ENCODE data around the gene ANKS1A. TPM values are rescaled to one million over a fixed set of nuclear protein-coding genes. Genes with fewer than 3 reads are reported as not detected.
A peak's percentile ranks its signal among the peaks of the same experiment; 100 is the strongest.

ANKS1A gene
- total RNA-seq, 6 experiments from 2014 or later = 6.7 to 17.4 (median 10.5) TPM

DNA sequence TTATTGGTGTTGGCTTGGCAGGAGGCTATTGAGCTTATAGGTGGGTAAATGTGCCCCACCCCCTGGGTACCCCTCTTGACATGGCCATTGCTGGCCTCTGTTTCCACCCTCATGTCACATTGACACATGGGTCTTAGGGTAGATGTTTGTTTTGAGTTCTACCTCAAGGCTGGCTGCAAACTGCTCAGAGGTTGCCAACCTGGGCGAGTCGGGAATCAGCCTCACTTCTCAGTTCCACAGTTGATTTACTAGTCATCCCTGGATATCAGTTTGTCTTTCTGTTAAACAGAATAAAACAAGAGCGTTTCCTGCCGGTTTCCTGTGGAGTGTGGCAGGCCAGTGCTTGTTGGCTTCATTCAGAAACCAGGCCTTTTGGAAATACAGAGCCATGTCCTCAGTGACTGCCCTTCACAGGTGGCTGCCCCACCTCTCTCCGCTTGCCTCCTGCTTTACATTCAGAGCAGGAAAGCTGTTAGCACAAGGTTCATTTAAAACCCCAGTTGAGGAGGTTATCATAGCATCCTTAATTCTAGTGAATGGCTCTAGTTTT is 146.5 kb downstream of the ANKS1A start:
- H3K27ac ChIP-seq = no peak overlapping the region
- intact Hi-C loops (cut with DNase I) = no loop called here
- peaks cover 0 to 5% (median 0%) of the 10 kb centered on the region in 4 donors for H3K36me3 ChIP-seq
- no peak overlapping the region for H3K4me3 ChIP-seq
- TF ChIP-seq POLR2A (IDR thresholded peaks at IDR 0.05) = no peak
- TF ChIP-seq, protein P1, sequence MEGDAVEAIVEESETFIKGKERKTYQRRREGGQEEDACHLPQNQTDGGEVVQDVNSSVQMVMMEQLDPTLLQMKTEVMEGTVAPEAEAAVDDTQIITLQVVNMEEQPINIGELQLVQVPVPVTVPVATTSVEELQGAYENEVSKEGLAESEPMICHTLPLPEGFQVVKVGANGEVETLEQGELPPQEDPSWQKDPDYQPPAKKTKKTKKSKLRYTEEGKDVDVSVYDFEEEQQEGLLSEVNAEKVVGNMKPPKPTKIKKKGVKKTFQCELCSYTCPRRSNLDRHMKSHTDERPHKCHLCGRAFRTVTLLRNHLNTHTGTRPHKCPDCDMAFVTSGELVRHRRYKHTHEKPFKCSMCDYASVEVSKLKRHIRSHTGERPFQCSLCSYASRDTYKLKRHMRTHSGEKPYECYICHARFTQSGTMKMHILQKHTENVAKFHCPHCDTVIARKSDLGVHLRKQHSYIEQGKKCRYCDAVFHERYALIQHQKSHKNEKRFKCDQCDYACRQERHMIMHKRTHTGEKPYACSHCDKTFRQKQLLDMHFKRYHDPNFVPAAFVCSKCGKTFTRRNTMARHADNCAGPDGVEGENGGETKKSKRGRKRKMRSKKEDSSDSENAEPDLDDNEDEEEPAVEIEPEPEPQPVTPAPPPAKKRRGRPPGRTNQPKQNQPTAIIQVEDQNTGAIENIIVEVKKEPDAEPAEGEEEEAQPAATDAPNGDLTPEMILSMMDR (IDR thresholded peaks at IDR 0.05) = no peak
- no peaks in the 10 kb centered on the region for H3K9me3 ChIP-seq
- peak in 1 of 4 donors; percentile 10 for ATAC-seq
- DNase-seq = no peak
- H3K4me1 ChIP-seq = peaks cover 0 to 22% (median 0%) of the 10 kb centered on the region in 4 donors
- no peaks in the 10 kb centered on the region for H3K27me3 ChIP-seq
- WGBS (ENCODE audit: insufficient coverage, low coverage, low lambda C conversion rate, missing lambda C conversion rate) = 67% methylated on average over 5 of the region's 5 CpGs

DNA sequence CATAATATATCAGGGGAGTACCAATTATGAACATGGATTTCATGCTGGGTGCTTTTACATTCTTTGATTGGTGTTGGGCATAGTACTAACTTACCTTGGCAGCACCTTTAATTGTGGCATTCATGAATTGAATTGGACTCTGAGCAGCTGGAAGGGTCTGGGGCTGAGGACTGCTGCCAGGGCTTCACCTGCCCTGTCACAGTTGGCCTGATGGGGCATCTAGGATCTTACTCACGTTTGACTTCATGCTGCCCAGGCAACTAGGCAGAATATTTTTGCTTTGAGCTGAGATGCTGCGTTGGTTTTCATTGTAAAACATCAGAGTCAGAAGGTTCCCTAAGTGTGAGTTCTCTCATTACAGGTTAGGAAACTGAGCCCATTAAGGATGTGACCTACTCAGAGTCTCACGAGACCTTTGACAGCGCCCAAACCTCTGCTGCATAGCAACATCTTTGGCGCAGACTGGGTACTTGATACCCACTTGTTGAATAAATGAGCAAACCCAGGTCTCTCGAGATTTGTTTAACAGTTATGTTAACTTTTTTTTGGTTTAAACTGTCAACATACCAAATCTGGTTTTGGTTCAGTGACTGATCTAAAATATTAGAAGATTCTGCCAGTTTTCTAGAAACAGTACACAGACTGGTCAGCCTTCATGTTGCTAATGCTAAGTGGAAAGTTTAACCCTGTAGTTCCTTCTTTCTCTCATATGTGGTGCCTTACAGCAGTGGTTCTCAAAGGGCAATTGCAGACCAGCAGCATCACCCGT is 147.2 kb downstream of the ANKS1A start:
- Histone ChIP-seq H3K27ac (no peak overlapping the region), H3K9me3 (no peaks in the 10 kb centered on the region), H3K4me1 (peaks cover 0 to 22% (median 0%) of the 10 kb centered on the region in 4 donors), H3K27me3 (no peaks in the 10 kb centered on the region), H3K4me3 (no peak overlapping the region), H3K36me3 (peaks cover 0 to 5% (median 0%) of the 10 kb centered on the region in 4 donors)
- ATAC-seq (peak in 1 of 4 donors; percentile 51), DNase-seq (peak in 1 of 3 donors; percentile 55)
- TF ChIP-seq, protein P1 (IDR thresholded peaks at IDR 0.05) = no peak
- no peak for TF ChIP-seq POLR2A (IDR thresholded peaks at IDR 0.05)
- intact Hi-C loops (cut with DNase I) = no loop called here
- WGBS (ENCODE audit: insufficient coverage, low coverage, low lambda C conversion rate, missing lambda C conversion rate) = 62% methylated on average over 4 of the region's 7 CpGs

- 66% methylated on average over 5 of the region's 8 CpGs for WGBS (ENCODE audit: insufficient coverage, low coverage, low lambda C conversion rate, missing lambda C conversion rate)
- Histone ChIP-seq H3K4me1 (peaks cover 0 to 20% (median 0%) of the 10 kb centered on the region in 4 donors), H3K4me3 (no peak overlapping the region), H3K27me3 (no peaks in the 10 kb centered on the region), H3K36me3 (peaks cover 0 to 5% (median 0%) of the 10 kb centered on the region in 4 donors), H3K9me3 (no peaks in the 10 kb centered on the region), H3K27ac (no peak overlapping the region)
- intact Hi-C loops (cut with DNase I) = no loop called here
- TF ChIP-seq, protein P1 (IDR thresholded peaks at IDR 0.05) = no peak
- no peak for TF ChIP-seq POLR2A (IDR thresholded peaks at IDR 0.05)
- ATAC-seq (no peak), DNase-seq (peak in 1 of 3 donors; percentile 31)
Observed at GRCh38 chr6:35036828-35037663, 148.0 kb downstream of the ANKS1A start.

DNA sequence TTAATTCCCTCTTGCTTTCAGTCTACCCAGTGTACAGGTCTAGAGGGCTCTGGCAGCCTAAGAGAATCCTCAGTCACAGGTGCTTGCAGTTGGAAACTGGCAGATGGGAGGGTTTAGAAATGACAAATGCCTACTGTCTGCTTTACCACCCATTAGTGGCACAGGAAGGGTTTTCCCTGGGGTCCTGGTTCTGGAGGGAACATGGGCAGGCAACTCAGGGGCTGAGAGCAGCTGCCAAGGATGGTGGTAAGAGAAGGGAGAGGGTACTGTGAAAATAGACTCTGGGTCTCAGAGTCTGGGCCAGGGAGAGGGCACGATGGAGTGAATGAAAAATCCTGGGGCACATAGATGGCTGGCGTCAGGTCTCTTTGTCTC is 148.6 kb downstream of the ANKS1A start:
- Histone ChIP-seq H3K4me3 (no peak overlapping the region), H3K27me3 (no peaks in the 10 kb centered on the region), H3K36me3 (peaks cover 0 to 5% (median 0%) of the 10 kb centered on the region in 4 donors), H3K27ac (no peak overlapping the region), H3K4me1 (peaks cover 0 to 14% (median 0%) of the 10 kb centered on the region in 4 donors), H3K9me3 (no peaks in the 10 kb centered on the region)
- WGBS (ENCODE audit: insufficient coverage, low coverage, low lambda C conversion rate, missing lambda C conversion rate) = 87% methylated on average over 2 of the region's 2 CpGs
- DNase-seq (peak in 1 of 3 donors; percentile 14), ATAC-seq (no peak)
- TF ChIP-seq, protein P1 (IDR thresholded peaks at IDR 0.05) = no peak
- TF ChIP-seq POLR2A (IDR thresholded peaks at IDR 0.05) = no peak
- intact Hi-C loops (cut with DNase I) = no loop called here

Measured in right lobe of liver (tissue), 6 donors.